PC-9 (cell line): ENCODE results near the gene UTP25.

Experiments
- CTCF ChIP-seq: fragments of 200-600 bp; sonication (generic); conservative IDR thresholded peaks from 2 replicates; pipeline ENCODE4 v1.6.1; 2017; ENCODE audit warnings: mixed run types, antibody characterized with exemption, mild to moderate bottlenecking, moderate library complexity
- EZH2 ChIP-seq: fragments of 200-600 bp; sonication (generic); IDR thresholded peaks from 2 replicates; pipeline ENCODE4 v1.8.0; 2017; ENCODE audit warnings: antibody characterized with exemption, low read depth

DNA sequence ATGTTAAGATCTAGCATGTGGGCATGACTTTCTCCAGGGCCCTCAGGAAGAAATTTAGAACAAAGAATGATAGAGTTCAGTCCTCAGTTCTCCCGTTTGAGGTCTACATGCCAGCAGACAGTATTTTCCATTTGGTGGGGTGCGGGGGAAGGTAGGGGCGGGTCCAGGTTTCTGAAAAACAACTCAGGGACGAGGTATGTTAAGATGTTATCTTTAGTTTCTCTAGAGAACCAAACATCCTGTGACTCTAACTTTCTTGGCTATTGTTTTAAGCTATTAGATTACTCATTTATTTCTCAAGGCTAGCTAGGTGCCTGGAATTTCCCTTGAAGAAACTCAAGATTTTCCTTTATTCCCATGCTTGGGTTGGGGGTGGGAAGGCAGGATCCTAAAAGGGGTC, 67.9 kb downstream of the UTP25 start:
- TF ChIP-seq CTCF (no peak), EZH2 (no peak)
